WTC11 (cell line): ENCODE results near the gene AR. TPM values are rescaled to one million over a fixed set of nuclear protein-coding genes. Genes with fewer than 3 reads are reported as not detected.

Experiments
- ATAC-seq: fragments of 200-7000 bp; cut with Tn5 transposase; 2 replicates; pipeline ENCODE4 v1.10.0; 2021; ENCODE audit warnings: mild to moderate bottlenecking, moderate library complexity
- CTCF ChIA-PET: fragments of 300-600 bp; sonication (Branson Sonifier 250); formaldehyde crosslinking; loops from one replicate; lab custom pipeline; 2021; ENCODE audit warnings: antibody characterized with exemption; lab: Charles Lee
- POLR2A ChIA-PET: fragments of 350-600 bp; sonication (Branson Sonifier 250); formaldehyde crosslinking; loops from one replicate; lab custom pipeline; 2021; ENCODE audit warnings: antibody characterized with exemption; lab: Charles Lee
- DNase-seq: peaks from one replicate; pipeline ENCODE4 v3.0.0; 2021; ENCODE audit warnings: low spot score
- H3K27ac Mint-ChIP-seq: 2 replicates; pipeline ENCODE4 v1.8.0; 2021; ENCODE audit warnings: mixed read lengths
- H3K27me3 Mint-ChIP-seq: 2 replicates; pipeline ENCODE4 v1.8.0; 2021; ENCODE audit warnings: low read depth, mild to moderate bottlenecking, moderate library complexity, mixed read lengths
- H3K36me3 Mint-ChIP-seq: 2 replicates; pipeline ENCODE4 v1.8.0; 2021; ENCODE audit warnings: mixed read lengths
- H3K4me1 Mint-ChIP-seq: 2 replicates; pipeline ENCODE4 v1.8.0; 2022; ENCODE audit warnings: mixed read lengths
- H3K4me3 Mint-ChIP-seq: 2 replicates; pipeline ENCODE4 v1.8.0; 2021; ENCODE audit warnings: mild to moderate bottlenecking, moderate library complexity, mixed read lengths
- H3K9me3 Mint-ChIP-seq: 2 replicates; pipeline ENCODE4 v1.8.0; 2021; ENCODE audit warnings: mixed read lengths
- FOXP1 ChIP-seq: sonication (generic); formaldehyde crosslinking; IDR thresholded peaks from 2 replicates; pipeline ENCODE4 v1.8.0; 2022; ENCODE audit warnings: missing genetic modification reagents, mild to moderate bottlenecking, moderate library complexity, borderline replicate concordance
- GRHL2 ChIP-seq: fragments of 250-450 bp; sonication (Bioruptor Pico); IDR thresholded peaks from 2 replicates; pipeline ENCODE4 v1.8.0; 2022; ENCODE audit warnings: mild to moderate bottlenecking, moderate library complexity; ENCODE audit not compliant: insufficient replicate concordance, severe bottlenecking
- GTF2I ChIP-seq: fragments of 250-450 bp; sonication (Bioruptor Pico); conservative IDR thresholded peaks from 2 replicates; pipeline ENCODE4 v1.4.0; 2021; ENCODE audit warnings: mild to moderate bottlenecking
- JUN ChIP-seq: sonication (generic); formaldehyde crosslinking; IDR thresholded peaks from 2 replicates; pipeline ENCODE4 v1.8.0; 2023; ENCODE audit warnings: mild to moderate bottlenecking, missing genetic modification reagents
- MYBL2 ChIP-seq: sonication (generic); formaldehyde crosslinking; IDR thresholded peaks from 2 replicates; pipeline ENCODE4 v1.8.1; 2023; ENCODE audit warnings: mild to moderate bottlenecking, moderate library complexity, missing genetic modification reagents
- NFATC4 ChIP-seq: fragments of 250-450 bp; sonication (Bioruptor Pico); IDR thresholded peaks from 2 replicates; pipeline ENCODE4 v1.9.0; 2021; ENCODE audit warnings: mild to moderate bottlenecking
- NFYB ChIP-seq: sonication (generic); formaldehyde crosslinking; conservative IDR thresholded peaks from 2 replicates; pipeline ENCODE4 v1.8.0; 2022; ENCODE audit warnings: low read depth, missing genetic modification reagents
- NR2C2 ChIP-seq: sonication (generic); formaldehyde crosslinking; IDR thresholded peaks from 2 replicates; pipeline ENCODE4 v1.8.0; 2022; ENCODE audit warnings: mild to moderate bottlenecking, missing genetic modification reagents
- NR3C1 ChIP-seq: sonication (generic); formaldehyde crosslinking; conservative IDR thresholded peaks from 2 replicates; pipeline ENCODE4 v1.8.1; 2023; ENCODE audit warnings: low read depth, mild to moderate bottlenecking, missing genetic modification reagents
- ZNF423 ChIP-seq: fragments of 250-450 bp; sonication (Bioruptor Pico); IDR thresholded peaks from 2 replicates; pipeline ENCODE4 v2.1.2; 2022; ENCODE audit warnings: mild to moderate bottlenecking, moderate library complexity
- ZNF671 ChIP-seq: fragments of 250-450 bp; sonication (Bioruptor Pico); IDR thresholded peaks from 2 replicates; pipeline ENCODE4 v1.8.0; 2021; ENCODE audit warnings: mild to moderate bottlenecking
- total RNA-seq: library from RNA; stranded (reverse); gene quantifications from 3 replicates; pipeline ENCODE4 v1.2.3, GENCODE V29; 2021
- TF ChIP-seq, protein P1 (sequence below): fragments of 250-450 bp; sonication (Bioruptor Pico); IDR thresholded peaks from 2 replicates; pipeline ENCODE4 v1.9.0; 2021; ENCODE audit warnings: mild to moderate bottlenecking, borderline replicate concordance
- TF ChIP-seq, protein P2 (sequence below): sonication (generic); formaldehyde crosslinking; IDR thresholded peaks from 2 replicates; pipeline ENCODE4 v1.8.1; 2023; ENCODE audit warnings: mild to moderate bottlenecking, missing genetic modification reagents
- TF ChIP-seq, protein P3 (sequence below): sonication (generic); formaldehyde crosslinking; IDR thresholded peaks from 2 replicates; pipeline ENCODE4 v1.8.1; 2022; ENCODE audit warnings: low read depth, mild to moderate bottlenecking, moderate library complexity, missing genetic modification reagents, borderline replicate concordance
- TF ChIP-seq, protein P4 (sequence below): sonication (generic); formaldehyde crosslinking; IDR thresholded peaks from 2 replicates; pipeline ENCODE4 v1.8.1; 2023; ENCODE audit warnings: mild to moderate bottlenecking, missing genetic modification reagents, moderate library complexity
- TF ChIP-seq, protein P5 (sequence below): sonication (generic); formaldehyde crosslinking; IDR thresholded peaks from 2 replicates; pipeline ENCODE4 v1.8.1; 2022; ENCODE audit warnings: mild to moderate bottlenecking, missing genetic modification reagents, moderate library complexity, borderline replicate concordance
- TF ChIP-seq, protein P6 (sequence below): sonication (generic); formaldehyde crosslinking; IDR thresholded peaks from 2 replicates; pipeline ENCODE4 v1.8.0; 2022; ENCODE audit warnings: mild to moderate bottlenecking, missing genetic modification reagents
- TF ChIP-seq, protein P7 (sequence below): sonication (generic); formaldehyde crosslinking; IDR thresholded peaks from 2 replicates; pipeline ENCODE4 v1.8.0; 2023; ENCODE audit warnings: mild to moderate bottlenecking, missing genetic modification reagents
- TF ChIP-seq, protein P8 (sequence below): sonication (generic); formaldehyde crosslinking; IDR thresholded peaks from 2 replicates; pipeline ENCODE4 v1.8.1; 2022; ENCODE audit warnings: low read depth, missing genetic modification reagents, borderline replicate concordance
- TF ChIP-seq, protein P9 (sequence below): sonication (generic); formaldehyde crosslinking; IDR thresholded peaks from 2 replicates; pipeline ENCODE4 v1.8.1; 2022; ENCODE audit warnings: mild to moderate bottlenecking, moderate library complexity, missing genetic modification reagents

Gene AR
- total RNA-seq, 1 experiment from 2014 or later = 10.3 TPM

DNA sequence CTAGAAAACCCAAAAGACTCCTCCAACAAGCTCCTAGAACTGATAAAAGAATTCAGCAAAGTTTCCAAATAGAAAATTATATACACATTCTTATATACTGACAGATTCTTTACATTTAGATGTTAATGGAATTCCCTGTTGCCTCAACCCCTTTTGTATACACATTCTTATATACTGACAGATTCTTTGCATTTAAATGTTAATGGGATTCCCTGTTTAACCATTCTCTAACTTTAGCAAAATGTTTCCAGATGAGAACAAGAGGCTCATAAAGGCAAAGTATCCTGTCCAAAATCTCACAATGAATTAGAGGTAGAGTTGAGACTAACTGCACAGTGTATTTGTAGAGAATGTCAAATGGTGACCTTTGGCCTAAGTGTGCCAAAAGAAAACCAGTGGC, 23.1 kb upstream of the AR start:
- CTCF ChIA-PET = no interaction called here
- H3K4me3 Mint-ChIP-seq = no peak overlapping the region

More for the DNA sequence above, 23.1 kb upstream of the AR start:
- POLR2A ChIA-PET = no interaction called here
- peaks cover 19% of the 10 kb centered on the region for H3K4me1 Mint-ChIP-seq
- H3K27me3 Mint-ChIP-seq = no peaks in the 10 kb centered on the region
- H3K36me3 Mint-ChIP-seq = peaks cover 9% of the 10 kb centered on the region
- ATAC-seq (no peak), DNase-seq (no peak)
- no peak overlapping the region for H3K27ac Mint-ChIP-seq
- TF ChIP-seq, protein P1, sequence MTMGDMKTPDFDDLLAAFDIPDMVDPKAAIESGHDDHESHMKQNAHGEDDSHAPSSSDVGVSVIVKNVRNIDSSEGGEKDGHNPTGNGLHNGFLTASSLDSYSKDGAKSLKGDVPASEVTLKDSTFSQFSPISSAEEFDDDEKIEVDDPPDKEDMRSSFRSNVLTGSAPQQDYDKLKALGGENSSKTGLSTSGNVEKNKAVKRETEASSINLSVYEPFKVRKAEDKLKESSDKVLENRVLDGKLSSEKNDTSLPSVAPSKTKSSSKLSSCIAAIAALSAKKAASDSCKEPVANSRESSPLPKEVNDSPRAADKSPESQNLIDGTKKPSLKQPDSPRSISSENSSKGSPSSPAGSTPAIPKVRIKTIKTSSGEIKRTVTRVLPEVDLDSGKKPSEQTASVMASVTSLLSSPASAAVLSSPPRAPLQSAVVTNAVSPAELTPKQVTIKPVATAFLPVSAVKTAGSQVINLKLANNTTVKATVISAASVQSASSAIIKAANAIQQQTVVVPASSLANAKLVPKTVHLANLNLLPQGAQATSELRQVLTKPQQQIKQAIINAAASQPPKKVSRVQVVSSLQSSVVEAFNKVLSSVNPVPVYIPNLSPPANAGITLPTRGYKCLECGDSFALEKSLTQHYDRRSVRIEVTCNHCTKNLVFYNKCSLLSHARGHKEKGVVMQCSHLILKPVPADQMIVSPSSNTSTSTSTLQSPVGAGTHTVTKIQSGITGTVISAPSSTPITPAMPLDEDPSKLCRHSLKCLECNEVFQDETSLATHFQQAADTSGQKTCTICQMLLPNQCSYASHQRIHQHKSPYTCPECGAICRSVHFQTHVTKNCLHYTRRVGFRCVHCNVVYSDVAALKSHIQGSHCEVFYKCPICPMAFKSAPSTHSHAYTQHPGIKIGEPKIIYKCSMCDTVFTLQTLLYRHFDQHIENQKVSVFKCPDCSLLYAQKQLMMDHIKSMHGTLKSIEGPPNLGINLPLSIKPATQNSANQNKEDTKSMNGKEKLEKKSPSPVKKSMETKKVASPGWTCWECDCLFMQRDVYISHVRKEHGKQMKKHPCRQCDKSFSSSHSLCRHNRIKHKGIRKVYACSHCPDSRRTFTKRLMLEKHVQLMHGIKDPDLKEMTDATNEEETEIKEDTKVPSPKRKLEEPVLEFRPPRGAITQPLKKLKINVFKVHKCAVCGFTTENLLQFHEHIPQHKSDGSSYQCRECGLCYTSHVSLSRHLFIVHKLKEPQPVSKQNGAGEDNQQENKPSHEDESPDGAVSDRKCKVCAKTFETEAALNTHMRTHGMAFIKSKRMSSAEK = no peak
- TF ChIP-seq, protein P2, sequence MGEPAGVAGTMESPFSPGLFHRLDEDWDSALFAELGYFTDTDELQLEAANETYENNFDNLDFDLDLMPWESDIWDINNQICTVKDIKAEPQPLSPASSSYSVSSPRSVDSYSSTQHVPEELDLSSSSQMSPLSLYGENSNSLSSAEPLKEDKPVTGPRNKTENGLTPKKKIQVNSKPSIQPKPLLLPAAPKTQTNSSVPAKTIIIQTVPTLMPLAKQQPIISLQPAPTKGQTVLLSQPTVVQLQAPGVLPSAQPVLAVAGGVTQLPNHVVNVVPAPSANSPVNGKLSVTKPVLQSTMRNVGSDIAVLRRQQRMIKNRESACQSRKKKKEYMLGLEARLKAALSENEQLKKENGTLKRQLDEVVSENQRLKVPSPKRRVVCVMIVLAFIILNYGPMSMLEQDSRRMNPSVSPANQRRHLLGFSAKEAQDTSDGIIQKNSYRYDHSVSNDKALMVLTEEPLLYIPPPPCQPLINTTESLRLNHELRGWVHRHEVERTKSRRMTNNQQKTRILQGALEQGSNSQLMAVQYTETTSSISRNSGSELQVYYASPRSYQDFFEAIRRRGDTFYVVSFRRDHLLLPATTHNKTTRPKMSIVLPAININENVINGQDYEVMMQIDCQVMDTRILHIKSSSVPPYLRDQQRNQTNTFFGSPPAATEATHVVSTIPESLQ (CRISPR knock-in tag) = no peak
- TF ChIP-seq, protein P3, sequence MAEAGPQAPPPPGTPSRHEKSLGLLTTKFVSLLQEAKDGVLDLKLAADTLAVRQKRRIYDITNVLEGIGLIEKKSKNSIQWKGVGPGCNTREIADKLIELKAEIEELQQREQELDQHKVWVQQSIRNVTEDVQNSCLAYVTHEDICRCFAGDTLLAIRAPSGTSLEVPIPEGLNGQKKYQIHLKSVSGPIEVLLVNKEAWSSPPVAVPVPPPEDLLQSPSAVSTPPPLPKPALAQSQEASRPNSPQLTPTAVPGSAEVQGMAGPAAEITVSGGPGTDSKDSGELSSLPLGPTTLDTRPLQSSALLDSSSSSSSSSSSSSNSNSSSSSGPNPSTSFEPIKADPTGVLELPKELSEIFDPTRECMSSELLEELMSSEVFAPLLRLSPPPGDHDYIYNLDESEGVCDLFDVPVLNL = no peak
- TF ChIP-seq, protein P4, sequence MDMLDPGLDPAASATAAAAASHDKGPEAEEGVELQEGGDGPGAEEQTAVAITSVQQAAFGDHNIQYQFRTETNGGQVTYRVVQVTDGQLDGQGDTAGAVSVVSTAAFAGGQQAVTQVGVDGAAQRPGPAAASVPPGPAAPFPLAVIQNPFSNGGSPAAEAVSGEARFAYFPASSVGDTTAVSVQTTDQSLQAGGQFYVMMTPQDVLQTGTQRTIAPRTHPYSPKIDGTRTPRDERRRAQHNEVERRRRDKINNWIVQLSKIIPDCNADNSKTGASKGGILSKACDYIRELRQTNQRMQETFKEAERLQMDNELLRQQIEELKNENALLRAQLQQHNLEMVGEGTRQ (CRISPR knock-in tag) = no peak
- no peak for TF ChIP-seq MYBL2 (CRISPR knock-in tag)
- no peak for TF ChIP-seq FOXP1 (CRISPR knock-in tag)
- TF ChIP-seq, protein P5, sequence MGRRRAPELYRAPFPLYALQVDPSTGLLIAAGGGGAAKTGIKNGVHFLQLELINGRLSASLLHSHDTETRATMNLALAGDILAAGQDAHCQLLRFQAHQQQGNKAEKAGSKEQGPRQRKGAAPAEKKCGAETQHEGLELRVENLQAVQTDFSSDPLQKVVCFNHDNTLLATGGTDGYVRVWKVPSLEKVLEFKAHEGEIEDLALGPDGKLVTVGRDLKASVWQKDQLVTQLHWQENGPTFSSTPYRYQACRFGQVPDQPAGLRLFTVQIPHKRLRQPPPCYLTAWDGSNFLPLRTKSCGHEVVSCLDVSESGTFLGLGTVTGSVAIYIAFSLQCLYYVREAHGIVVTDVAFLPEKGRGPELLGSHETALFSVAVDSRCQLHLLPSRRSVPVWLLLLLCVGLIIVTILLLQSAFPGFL (CRISPR knock-in tag) = no peak
- no peak for TF ChIP-seq ZNF671 (CRISPR knock-in tag)
- no peak for TF ChIP-seq NFATC4 (CRISPR knock-in tag)
- no peak for TF ChIP-seq NR3C1
- TF ChIP-seq, protein P6, sequence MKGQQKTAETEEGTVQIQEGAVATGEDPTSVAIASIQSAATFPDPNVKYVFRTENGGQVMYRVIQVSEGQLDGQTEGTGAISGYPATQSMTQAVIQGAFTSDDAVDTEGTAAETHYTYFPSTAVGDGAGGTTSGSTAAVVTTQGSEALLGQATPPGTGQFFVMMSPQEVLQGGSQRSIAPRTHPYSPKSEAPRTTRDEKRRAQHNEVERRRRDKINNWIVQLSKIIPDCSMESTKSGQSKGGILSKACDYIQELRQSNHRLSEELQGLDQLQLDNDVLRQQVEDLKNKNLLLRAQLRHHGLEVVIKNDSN = no peak
- TF ChIP-seq NFYB (CRISPR knock-in tag) = no peak
- TF ChIP-seq, protein P7, sequence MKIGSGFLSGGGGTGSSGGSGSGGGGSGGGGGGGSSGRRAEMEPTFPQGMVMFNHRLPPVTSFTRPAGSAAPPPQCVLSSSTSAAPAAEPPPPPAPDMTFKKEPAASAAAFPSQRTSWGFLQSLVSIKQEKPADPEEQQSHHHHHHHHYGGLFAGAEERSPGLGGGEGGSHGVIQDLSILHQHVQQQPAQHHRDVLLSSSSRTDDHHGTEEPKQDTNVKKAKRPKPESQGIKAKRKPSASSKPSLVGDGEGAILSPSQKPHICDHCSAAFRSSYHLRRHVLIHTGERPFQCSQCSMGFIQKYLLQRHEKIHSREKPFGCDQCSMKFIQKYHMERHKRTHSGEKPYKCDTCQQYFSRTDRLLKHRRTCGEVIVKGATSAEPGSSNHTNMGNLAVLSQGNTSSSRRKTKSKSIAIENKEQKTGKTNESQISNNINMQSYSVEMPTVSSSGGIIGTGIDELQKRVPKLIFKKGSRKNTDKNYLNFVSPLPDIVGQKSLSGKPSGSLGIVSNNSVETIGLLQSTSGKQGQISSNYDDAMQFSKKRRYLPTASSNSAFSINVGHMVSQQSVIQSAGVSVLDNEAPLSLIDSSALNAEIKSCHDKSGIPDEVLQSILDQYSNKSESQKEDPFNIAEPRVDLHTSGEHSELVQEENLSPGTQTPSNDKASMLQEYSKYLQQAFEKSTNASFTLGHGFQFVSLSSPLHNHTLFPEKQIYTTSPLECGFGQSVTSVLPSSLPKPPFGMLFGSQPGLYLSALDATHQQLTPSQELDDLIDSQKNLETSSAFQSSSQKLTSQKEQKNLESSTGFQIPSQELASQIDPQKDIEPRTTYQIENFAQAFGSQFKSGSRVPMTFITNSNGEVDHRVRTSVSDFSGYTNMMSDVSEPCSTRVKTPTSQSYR (CRISPR knock-in tag) = no peak
- TF ChIP-seq, protein P8, sequence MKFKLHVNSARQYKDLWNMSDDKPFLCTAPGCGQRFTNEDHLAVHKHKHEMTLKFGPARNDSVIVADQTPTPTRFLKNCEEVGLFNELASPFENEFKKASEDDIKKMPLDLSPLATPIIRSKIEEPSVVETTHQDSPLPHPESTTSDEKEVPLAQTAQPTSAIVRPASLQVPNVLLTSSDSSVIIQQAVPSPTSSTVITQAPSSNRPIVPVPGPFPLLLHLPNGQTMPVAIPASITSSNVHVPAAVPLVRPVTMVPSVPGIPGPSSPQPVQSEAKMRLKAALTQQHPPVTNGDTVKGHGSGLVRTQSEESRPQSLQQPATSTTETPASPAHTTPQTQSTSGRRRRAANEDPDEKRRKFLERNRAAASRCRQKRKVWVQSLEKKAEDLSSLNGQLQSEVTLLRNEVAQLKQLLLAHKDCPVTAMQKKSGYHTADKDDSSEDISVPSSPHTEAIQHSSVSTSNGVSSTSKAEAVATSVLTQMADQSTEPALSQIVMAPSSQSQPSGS (CRISPR knock-in tag) = no peak
- TF ChIP-seq NR2C2 (CRISPR knock-in tag) = no peak
- TF ChIP-seq GRHL2 (CRISPR knock-in tag) = no peak
- TF ChIP-seq, protein P9, sequence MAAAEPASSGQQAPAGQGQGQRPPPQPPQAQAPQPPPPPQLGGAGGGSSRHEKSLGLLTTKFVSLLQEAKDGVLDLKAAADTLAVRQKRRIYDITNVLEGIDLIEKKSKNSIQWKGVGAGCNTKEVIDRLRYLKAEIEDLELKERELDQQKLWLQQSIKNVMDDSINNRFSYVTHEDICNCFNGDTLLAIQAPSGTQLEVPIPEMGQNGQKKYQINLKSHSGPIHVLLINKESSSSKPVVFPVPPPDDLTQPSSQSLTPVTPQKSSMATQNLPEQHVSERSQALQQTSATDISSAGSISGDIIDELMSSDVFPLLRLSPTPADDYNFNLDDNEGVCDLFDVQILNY = no peak
- TF ChIP-seq GTF2I (CRISPR knock-in tag) = no peak
- no peak for TF ChIP-seq JUN
- no peak for TF ChIP-seq ZNF423 (CRISPR knock-in tag)
- peaks cover 8% of the 10 kb centered on the region; the same call in 1 of the 2 replicates for H3K9me3 Mint-ChIP-seq
